H1 (cell line): ENCODE measurements around the gene RIMS3. TPM values are rescaled to one million over a fixed set of nuclear protein-coding genes. Genes with fewer than 3 reads are reported as not detected.

Experiments used
- CTCF ChIA-PET: fragments of 300-600 bp; sonication (Branson Sonifier 250); formaldehyde crosslinking; loops from one replicate; lab custom pipeline; 2021; ENCODE audit not compliant: partially characterized antibody; lab: Charles Lee
- POLR2A ChIA-PET: fragments of 300-600 bp; sonication (Branson Sonifier 250); formaldehyde crosslinking; loops from one replicate; lab custom pipeline; 2021; ENCODE audit warnings: inconsistent platforms; ENCODE audit not compliant: partially characterized antibody; lab: Charles Lee
- DNase-seq, 2 experiments: peaks; one replicate each; pipeline versions ENCODE4 v3.0.0 to v3.0.0-alpha.2; 2010 to 2022; ENCODE audit warnings: low spot score in 2 of 2, low read depth in 1 of 2, mixed read lengths in 1 of 2
- FAIRE-seq: peaks from 2 replicates; lab custom pipeline; 2011; peaks lifted over from hg19 to GRCh38; lab: Jason Lieb, UNC
- H2AFZ ChIP-seq: 2 replicates; pipeline ENCODE4 v1.8.1; 2012; ENCODE audit warnings: low read length, inconsistent platforms
- H2AK5ac ChIP-seq: 2 replicates; pipeline ENCODE4 v1.6.1; 2013; ENCODE audit warnings: low read depth, low read length
- H2BK120ac ChIP-seq: replicated peaks from 2 replicates; pipeline ENCODE3; 2013; ENCODE audit warnings: low read depth, low read length, inconsistent platforms
- H2BK12ac ChIP-seq: 2 replicates; pipeline ENCODE4 v1.6.1; 2013; ENCODE audit warnings: low read depth, low read length
- H2BK15ac ChIP-seq: 2 replicates; pipeline ENCODE4 v1.6.1; 2013; ENCODE audit warnings: low read length
- H2BK20ac ChIP-seq: 2 replicates; pipeline ENCODE4 v1.6.1; 2013; ENCODE audit warnings: low read length
- H2BK5ac ChIP-seq: 2 replicates; pipeline ENCODE4 v1.6.1; 2013; ENCODE audit warnings: low read depth, low read length
- H3K14ac ChIP-seq: 2 replicates; pipeline ENCODE4 v1.6.1; 2013; ENCODE audit warnings: inconsistent platforms; ENCODE audit not compliant: insufficient read length
- H3K18ac ChIP-seq: 2 replicates; pipeline ENCODE4 v1.6.1; 2013; ENCODE audit warnings: low read length; ENCODE audit errors: extremely low read depth
- H3K23ac ChIP-seq: 2 replicates; pipeline ENCODE4 v1.6.1; 2013; ENCODE audit warnings: inconsistent platforms; ENCODE audit not compliant: insufficient read length
- H3K23me2 ChIP-seq: 2 replicates; pipeline ENCODE4 v1.6.1; 2013; ENCODE audit warnings: low read depth, low read length
- H3K27ac ChIP-seq: 2 replicates; pipeline ENCODE4 v1.6.1; 2011; ENCODE audit warnings: low read depth, low read length, inconsistent platforms
- H3K27me3 ChIP-seq, 4 experiments: replicated peaks in 1 of 4; 1 replicate in 1 of 4; 2 replicates in 3 of 4; pipeline versions ENCODE4 v1.6.1 to v1.8.1; 2011 to 2013; ENCODE audit warnings: low read length in 3 of 4, mild to moderate bottlenecking in 3 of 4, inconsistent platforms in 2 of 4, mixed read lengths in 2 of 4, moderate library complexity in 1 of 4; ENCODE audit not compliant: control insufficient read depth in 3 of 4, insufficient read depth in 3 of 4; ENCODE audit errors: extremely low read depth in 1 of 4
- H3K36me3 ChIP-seq, 4 experiments: 2 replicates each; pipeline versions ENCODE4 v1.6.1 to v1.8.1; 2011 to 2013; ENCODE audit warnings: mild to moderate bottlenecking in 4 of 4, low read length in 3 of 4, moderate library complexity in 2 of 4, control low read depth in 1 of 4, inconsistent platforms in 1 of 4; ENCODE audit not compliant: insufficient read depth in 4 of 4, control insufficient read depth in 2 of 4
- H3K4ac ChIP-seq: replicated peaks from 2 replicates; pipeline ENCODE3; 2013; ENCODE audit warnings: low read length, low read depth, mixed read lengths, inconsistent platforms; ENCODE audit not compliant: insufficient read length
- H3K4me1 ChIP-seq, 4 experiments: replicated peaks in 1 of 4; 1 replicate in 1 of 4; 2 replicates in 3 of 4; pipeline versions ENCODE4 v1.6.1 to v1.8.1; 2011 to 2013; ENCODE audit warnings: low read length in 3 of 4, inconsistent platforms in 2 of 4, mixed read lengths in 1 of 4; ENCODE audit not compliant: insufficient read depth in 4 of 4, control insufficient read depth in 3 of 4
- H3K4me2 ChIP-seq, 2 experiments: 2 replicates each; pipeline versions ENCODE4 v1.6.1 to v1.8.1; 2011 to 2013; ENCODE audit warnings: low read depth in 2 of 2, low read length in 2 of 2, control low read depth in 1 of 2, inconsistent platforms in 1 of 2, mild to moderate bottlenecking in 1 of 2; ENCODE audit not compliant: insufficient read depth in 1 of 2
- H3K4me3 ChIP-seq, 4 experiments: fragments of 200-600, 300-600 bp in 1 of 4; sonication (generic), shearing (Covaris generic), sonication (Bioruptor Twin) in 1 of 4; 2 replicates each; pipeline versions ENCODE4 v1.5.1 to v1.8.1; 2011 to 2016; ENCODE audit warnings: low read length in 4 of 4, low read depth in 3 of 4, control low read depth in 2 of 4, inconsistent platforms in 2 of 4, mild to moderate bottlenecking in 2 of 4, mixed read lengths in 1 of 4, moderate library complexity in 1 of 4; ENCODE audit not compliant: insufficient read depth in 2 of 4; ENCODE audit errors: extremely low read depth in 1 of 4
- H3K56ac ChIP-seq: replicated peaks from 2 replicates; pipeline ENCODE3; 2013; ENCODE audit warnings: low read depth, mild to moderate bottlenecking, mixed read lengths, low read length, inconsistent platforms; ENCODE audit not compliant: insufficient read length
- H3K79me1 ChIP-seq: 2 replicates; pipeline ENCODE4 v1.6.1; 2013; ENCODE audit warnings: low read depth, low read length, control low read depth
- H3K79me2 ChIP-seq, 2 experiments: 2 replicates each; pipeline versions ENCODE4 v1.6.1 to v1.8.1; 2012 to 2013; ENCODE audit warnings: low read length in 2 of 2, mild to moderate bottlenecking in 2 of 2, inconsistent platforms in 1 of 2; ENCODE audit not compliant: insufficient read depth in 2 of 2, control insufficient read depth in 1 of 2
- H3K9ac ChIP-seq, 4 experiments: replicated peaks in 1 of 4; 1 replicate in 1 of 4; 2 replicates in 3 of 4; pipeline versions ENCODE4 v1.6.1 to v1.8.1; 2011 to 2013; ENCODE audit warnings: low read depth in 3 of 4, low read length in 3 of 4, control low read depth in 2 of 4, mild to moderate bottlenecking in 2 of 4, moderate library complexity in 2 of 4, inconsistent platforms in 1 of 4; ENCODE audit errors: extremely low read depth in 1 of 4
- H3K9me3 ChIP-seq, 2 experiments: 2 replicates each; pipeline versions ENCODE4 v1.6.1 to v1.8.1; 2012 to 2013; ENCODE audit warnings: mild to moderate bottlenecking in 2 of 2, moderate library complexity in 2 of 2, control low read depth in 1 of 2, inconsistent platforms in 1 of 2, low read depth in 1 of 2, low read length in 1 of 2, mixed read lengths in 1 of 2; ENCODE audit not compliant: insufficient read depth in 2 of 2
- H4K20me1 ChIP-seq, 2 experiments: replicated peaks in 1 of 2; 2 replicates each; pipeline versions ENCODE3 to v1.8.1; 2011 to 2013; ENCODE audit warnings: inconsistent platforms in 2 of 2, low read length in 2 of 2, mild to moderate bottlenecking in 1 of 2; ENCODE audit not compliant: insufficient read depth in 2 of 2, control insufficient read depth in 1 of 2
- H4K5ac ChIP-seq: 2 replicates; pipeline ENCODE4 v1.6.1; 2013; ENCODE audit warnings: low read length, low read depth, mixed read lengths, inconsistent platforms; ENCODE audit not compliant: insufficient read length
- H4K8ac ChIP-seq: 2 replicates; pipeline ENCODE4 v1.8.0; 2013; ENCODE audit warnings: mild to moderate bottlenecking, moderate library complexity, low read length, inconsistent platforms; ENCODE audit not compliant: insufficient read depth; ENCODE audit errors: extremely low read depth
- H4K91ac ChIP-seq: replicated peaks from 2 replicates; pipeline ENCODE3; 2013; ENCODE audit warnings: low read length, mixed read lengths, inconsistent platforms; ENCODE audit not compliant: insufficient read length
- ASH2L ChIP-seq: fragments of 200-600, 300-600 bp; sonication (generic); IDR thresholded peaks from one replicate; pipeline ENCODE4 v1.7.1; 2017; ENCODE audit warnings: low read length
- ATF2 ChIP-seq: IDR thresholded peaks from 2 replicates; pipeline ENCODE4 v1.6.1; 2012; ENCODE audit warnings: low read length, inconsistent platforms
- BCL11A ChIP-seq, 2 experiments: IDR thresholded peaks; one replicate each; pipeline ENCODE4 v1.6.1; 2011; ENCODE audit warnings: low read depth in 2 of 2, low read length in 2 of 2, mild to moderate bottlenecking in 2 of 2
- BRCA1 ChIP-seq: IDR thresholded peaks from 2 replicates; pipeline ENCODE4 v1.6.1; 2012; ENCODE audit warnings: low read depth, low read length, improper control_type of control experiment
- CBX5 ChIP-seq: fragments of 300-800, 300-1000 bp; sonication (generic); IDR thresholded peaks from 2 replicates; pipeline ENCODE4 v1.7.1; 2016; ENCODE audit warnings: antibody characterized with exemption, low read length, low read depth
- CREB1 ChIP-seq: IDR thresholded peaks from 2 replicates; pipeline ENCODE4 v1.6.1; 2012; ENCODE audit warnings: inconsistent platforms
- HDAC2 ChIP-seq, 2 experiments: fragments of 300-600 bp in 1 of 2; sonication (generic) in 1 of 2; IDR thresholded peaks; 2 replicates each; pipeline ENCODE4 v1.6.1; 2011 to 2012; ENCODE audit warnings: low read depth in 2 of 2, low read length in 2 of 2, mild to moderate bottlenecking in 2 of 2, moderate library complexity in 2 of 2, borderline replicate concordance in 1 of 2, inconsistent platforms in 1 of 2
- HDAC6 ChIP-seq: IDR thresholded peaks from one replicate; pipeline ENCODE4 v1.7.1; 2012; ENCODE audit warnings: low read depth, mild to moderate bottlenecking, inconsistent platforms, low read length, moderate library complexity
- KDM4A ChIP-seq: IDR thresholded peaks from one replicate; pipeline ENCODE4 v1.7.1; 2012; ENCODE audit warnings: low read depth, mild to moderate bottlenecking, moderate library complexity, low read length, inconsistent platforms; ENCODE audit not compliant: severe bottlenecking
- NANOG ChIP-seq: IDR thresholded peaks from 2 replicates; pipeline ENCODE4 v1.6.1; 2011; ENCODE audit warnings: low read length, low read depth, mild to moderate bottlenecking, inconsistent platforms; ENCODE audit not compliant: insufficient read depth, poor library complexity, severe bottlenecking
- TAF1 ChIP-seq: IDR thresholded peaks from 2 replicates; pipeline ENCODE4 v1.6.1; 2011; ENCODE audit warnings: mild to moderate bottlenecking, low read depth, low read length
- WGBS, 2 experiments: shearing (Covaris generic) in 1 of 2; methylation state at CpG; one replicate each; pipeline versions ENCODE4 v1.1.6 to v1.1.7; 2013 to 2015; ENCODE audit warnings: low lambda C conversion rate in 2 of 2, mixed read lengths in 2 of 2, inconsistent platforms in 1 of 2, low coverage in 1 of 2, missing lambda C conversion rate in 1 of 2; ENCODE audit not compliant: insufficient replicate concordance in 2 of 2, insufficient coverage in 1 of 2, insufficient read length in 1 of 2; ENCODE audit errors: extremely low coverage in 1 of 2, missing lambda C conversion rate in 1 of 2; 5-methylcytosine and 5-hydroxymethylcytosine counted together
- polyA plus RNA-seq, 7 experiments: library from polyadenylated mRNA; depleted of rRNA in 3 of 7; stranded (reverse) in 5 of 7; unstranded in 2 of 7; fragments of >200 nt in 5 of 7; fragments of 200-250 nt in 2 of 7; gene quantifications; 1 replicate in 5 of 7; 2 replicates in 1 of 7; 4 replicates in 1 of 7; pipeline versions ENCODE4 v1.2.1 to v1.2.3, GENCODE V29; 2011 to 2013; ENCODE audit warnings: missing spikeins in 2 of 7, mixed read lengths in 2 of 7
- total RNA-seq: library from RNA; stranded (reverse); fragmentation: NEBNext Ultra II Directional; extraction: Animal tissue kit (Norgen Biotek cat#: 25700); gene quantifications from 2 replicates; pipeline ENCODE4 v1.2.1, GENCODE V29; 2021

Gene RIMS3
- total and polyA plus RNA-seq, 2 of the 8 experiments (the other 6 are each of a cell fraction or from before 2014, with no cell fraction given): 13.3 to 20.6 TPM

- FAIRE-seq (no peak), DNase-seq (peak in 1 of 2 experiments; percentile 20)
- Histone ChIP-seq H2BK5ac (no peak overlapping the region), H4K20me1 (no peaks in the 10 kb centered on the region), H2BK12ac (no peak overlapping the region), H3K23me2 (no peaks in the 10 kb centered on the region), H3K79me2 (no peaks in the 10 kb centered on the region), H3K14ac (no peak overlapping the region), H2AFZ (no peak overlapping the region), H3K9ac (no peak overlapping the region), H3K23ac (no peak overlapping the region), H3K27ac (no peak overlapping the region), H2BK120ac (no peak overlapping the region), H3K56ac (no peak overlapping the region), H2AK5ac (no peak overlapping the region), H3K9me3 (no peaks in the 10 kb centered on the region), H4K91ac (no peak overlapping the region), H3K4ac (no peak overlapping the region), H3K4me1 (no peaks in the 10 kb centered on the region), H3K4me2 (no peak overlapping the region), H2BK20ac (no peak overlapping the region), H3K27me3 (no peaks in the 10 kb centered on the region; a peak in 1 of 7 replicates), H3K79me1 (no peaks in the 10 kb centered on the region), H3K36me3 (no peaks in the 10 kb centered on the region; a peak in 1 of 8 replicates), H2BK15ac (no peak overlapping the region), H4K5ac (no peak overlapping the region), H4K8ac (no peak overlapping the region), H3K18ac (no peak overlapping the region), H3K4me3 (no peak overlapping the region)
- CTCF ChIA-PET: interaction anchor here (0.8 to 24.9 kb wide), 3 partner anchors 10 to 34 kb away, joined by 3 to 684 read pairs (median 4); partner anchors contain the start of gene RIMS3
- POLR2A ChIA-PET: interaction anchor here (0.5 to 0.8 kb wide), 2 partner anchors 8 to 159 kb away, joined by 3 read pairs; no protein-coding TSS in a partner anchor
- WGBS, 2 experiments: 80% methylated on average over 4 of the region's 4 CpGs; no CpG with 5 or more reads in 1 of the 2 experiments
- TF ChIP-seq BCL11A (IDR thresholded peaks at IDR 0.05; ENCODE audit: low read depth in 2 of 2, low read length in 2 of 2) (no peak), ATF2 (no peak), HDAC2 (IDR thresholded peaks at IDR 0.05; ENCODE audit: borderline replicate concordance in 1 of 2, low read depth in 2 of 2, low read length in 2 of 2) (no peak), BRCA1 (no peak), CBX5 (no peak), CREB1 (no peak), NANOG (no peak), HDAC6 (no peak), KDM4A (no peak), TAF1 (no peak), ASH2L (no peak)
Observed at GRCh38 chr1:40622936-40623629, 42.4 kb downstream of the RIMS3 start.
